BJ (cell line): ENCODE measurements around the gene CARD9. TPM values are rescaled to one million over a fixed set of nuclear protein-coding genes. Genes with fewer than 3 reads are reported as not detected.

Experiments
- CTCF ChIA-PET: fragments of 350-600 bp; formaldehyde crosslinking; extraction: SDS; loops from one replicate; lab custom pipeline; 2021; ENCODE audit warnings: antibody characterized with exemption, inconsistent platforms; lab: Yijun Ruan, JAX
- POLR2A ChIA-PET: fragments of 300-600 bp; sonication (Branson Sonifier 250); formaldehyde crosslinking; extraction: SDS; loops from one replicate; lab custom pipeline; 2021; ENCODE audit warnings: antibody characterized with exemption; lab: Charles Lee
- DNase-seq: peaks from one replicate; pipeline ENCODE4 v3.0.0-alpha.2; 2011; ENCODE audit warnings: low read depth
- H3K27me3 ChIP-seq: 2 replicates; pipeline ENCODE4 v1.6.0; 2011; ENCODE audit warnings: low read length; ENCODE audit not compliant: control insufficient read depth, insufficient read depth
- H3K36me3 ChIP-seq: 2 replicates; pipeline ENCODE4 v1.5.1; 2011; ENCODE audit warnings: low read length; ENCODE audit not compliant: control insufficient read depth, insufficient read depth
- H3K4me3 ChIP-seq: 2 replicates; pipeline ENCODE4 v1.5.1; 2011; ENCODE audit warnings: low read depth, mild to moderate bottlenecking, control low read depth, low read length
- polyA plus RNA-seq: library from polyadenylated mRNA; depleted of rRNA; stranded (reverse); fragments of >200 nt; gene quantifications from 2 replicates; pipeline ENCODE4 v1.2.3, GENCODE V29; 2011
- TF ChIP-seq, protein P1 (sequence below): IDR thresholded peaks from 2 replicates; pipeline ENCODE4 v1.5.1; 2011; ENCODE audit warnings: low read depth, mild to moderate bottlenecking, control low read depth, inconsistent platforms, low read length, moderate library complexity; ENCODE audit not compliant: insufficient read depth

Gene CARD9
- polyA plus RNA-seq, 1 experiment: 21.3 TPM

DNA sequence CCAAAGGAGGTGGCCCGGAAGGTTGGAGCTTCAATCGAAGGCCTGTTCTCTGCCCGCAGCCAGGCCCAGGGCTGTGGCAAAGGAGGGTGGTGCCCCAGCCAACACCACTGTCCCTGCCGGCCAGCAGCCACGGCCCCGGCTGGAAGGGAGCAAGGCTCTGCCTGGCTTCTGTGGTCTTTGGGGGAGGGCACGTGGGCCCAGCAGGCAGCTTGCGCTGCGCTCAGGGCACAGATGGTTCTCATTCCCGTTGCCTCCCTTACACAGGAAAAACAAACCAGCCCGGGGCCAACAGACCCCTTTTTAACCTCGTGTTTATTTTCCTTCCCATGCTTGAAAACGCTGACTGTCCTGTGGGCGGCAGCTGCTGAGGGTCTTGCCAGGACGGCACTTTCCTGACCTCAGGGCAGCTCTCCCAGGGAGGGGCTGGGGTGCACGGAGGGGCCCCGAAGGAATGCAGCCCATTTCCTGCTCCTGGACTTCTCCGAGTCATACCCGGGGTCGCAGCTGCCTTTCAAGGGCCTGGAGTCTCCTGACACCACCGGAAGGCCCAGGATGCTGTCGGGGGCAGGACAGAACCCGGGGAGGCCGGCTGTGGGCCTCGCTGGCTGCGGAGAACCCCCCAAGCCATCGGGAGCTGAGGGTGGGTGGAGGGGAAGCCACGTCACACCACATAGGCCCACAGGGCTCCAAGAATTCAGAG, 47.3 kb downstream of the CARD9 start:
- TF ChIP-seq, protein P1, sequence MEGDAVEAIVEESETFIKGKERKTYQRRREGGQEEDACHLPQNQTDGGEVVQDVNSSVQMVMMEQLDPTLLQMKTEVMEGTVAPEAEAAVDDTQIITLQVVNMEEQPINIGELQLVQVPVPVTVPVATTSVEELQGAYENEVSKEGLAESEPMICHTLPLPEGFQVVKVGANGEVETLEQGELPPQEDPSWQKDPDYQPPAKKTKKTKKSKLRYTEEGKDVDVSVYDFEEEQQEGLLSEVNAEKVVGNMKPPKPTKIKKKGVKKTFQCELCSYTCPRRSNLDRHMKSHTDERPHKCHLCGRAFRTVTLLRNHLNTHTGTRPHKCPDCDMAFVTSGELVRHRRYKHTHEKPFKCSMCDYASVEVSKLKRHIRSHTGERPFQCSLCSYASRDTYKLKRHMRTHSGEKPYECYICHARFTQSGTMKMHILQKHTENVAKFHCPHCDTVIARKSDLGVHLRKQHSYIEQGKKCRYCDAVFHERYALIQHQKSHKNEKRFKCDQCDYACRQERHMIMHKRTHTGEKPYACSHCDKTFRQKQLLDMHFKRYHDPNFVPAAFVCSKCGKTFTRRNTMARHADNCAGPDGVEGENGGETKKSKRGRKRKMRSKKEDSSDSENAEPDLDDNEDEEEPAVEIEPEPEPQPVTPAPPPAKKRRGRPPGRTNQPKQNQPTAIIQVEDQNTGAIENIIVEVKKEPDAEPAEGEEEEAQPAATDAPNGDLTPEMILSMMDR: no peak
- H3K36me3 ChIP-seq: no peaks in the 10 kb centered on the region; the same call in none of the 2 replicates
- no peaks in the 10 kb centered on the region; the same call in 1 of the 2 replicates for H3K27me3 ChIP-seq
- ChIA-PET POLR2A (no interaction called here), CTCF (interaction anchor here (0.7 to 10.8 kb wide), 7 partner anchors 14 to 714 kb away, joined by 3 to 93 read pairs (median 3); no protein-coding TSS in a partner anchor)
- peak; percentile 82 for DNase-seq
- H3K4me3 ChIP-seq: no peak overlapping the region

DNA sequence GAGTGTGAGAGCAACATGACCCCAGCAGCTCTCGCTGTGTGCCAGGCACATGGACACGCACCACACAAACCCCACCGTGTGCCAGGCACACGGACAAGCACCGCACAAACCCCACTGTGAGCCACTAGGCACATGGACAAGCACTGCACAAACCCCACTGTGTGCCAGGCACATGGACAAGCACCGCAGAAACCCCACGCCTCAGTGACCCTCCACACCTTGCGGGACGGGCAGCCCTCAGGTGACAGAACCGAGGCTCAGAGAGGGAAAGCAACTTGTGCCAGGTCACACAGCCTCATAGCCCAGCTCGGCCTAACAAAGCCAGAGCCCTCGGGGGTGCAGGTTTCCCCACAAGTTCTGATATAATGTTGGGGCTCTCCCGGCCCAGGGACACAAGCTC, 48.1 kb downstream of the CARD9 start:
- H3K36me3 ChIP-seq: no peaks in the 10 kb centered on the region; the same call in 1 of the 2 replicates
- H3K27me3 ChIP-seq: no peaks in the 10 kb centered on the region; the same call in 1 of the 2 replicates
- POLR2A ChIA-PET: interaction anchor here (0.6 kb wide), 1 partner anchor 28 kb away, joined by 4 read pairs; no protein-coding TSS in a partner anchor
- H3K4me3 ChIP-seq: no peak overlapping the region
- CTCF ChIA-PET: interaction anchor here (1.3 to 10.8 kb wide), 4 partner anchors 13 to 49 kb away, joined by 3 to 93 read pairs (median 10); no protein-coding TSS in a partner anchor
- no peak for DNase-seq
- TF ChIP-seq, protein P1: no peak

DNA sequence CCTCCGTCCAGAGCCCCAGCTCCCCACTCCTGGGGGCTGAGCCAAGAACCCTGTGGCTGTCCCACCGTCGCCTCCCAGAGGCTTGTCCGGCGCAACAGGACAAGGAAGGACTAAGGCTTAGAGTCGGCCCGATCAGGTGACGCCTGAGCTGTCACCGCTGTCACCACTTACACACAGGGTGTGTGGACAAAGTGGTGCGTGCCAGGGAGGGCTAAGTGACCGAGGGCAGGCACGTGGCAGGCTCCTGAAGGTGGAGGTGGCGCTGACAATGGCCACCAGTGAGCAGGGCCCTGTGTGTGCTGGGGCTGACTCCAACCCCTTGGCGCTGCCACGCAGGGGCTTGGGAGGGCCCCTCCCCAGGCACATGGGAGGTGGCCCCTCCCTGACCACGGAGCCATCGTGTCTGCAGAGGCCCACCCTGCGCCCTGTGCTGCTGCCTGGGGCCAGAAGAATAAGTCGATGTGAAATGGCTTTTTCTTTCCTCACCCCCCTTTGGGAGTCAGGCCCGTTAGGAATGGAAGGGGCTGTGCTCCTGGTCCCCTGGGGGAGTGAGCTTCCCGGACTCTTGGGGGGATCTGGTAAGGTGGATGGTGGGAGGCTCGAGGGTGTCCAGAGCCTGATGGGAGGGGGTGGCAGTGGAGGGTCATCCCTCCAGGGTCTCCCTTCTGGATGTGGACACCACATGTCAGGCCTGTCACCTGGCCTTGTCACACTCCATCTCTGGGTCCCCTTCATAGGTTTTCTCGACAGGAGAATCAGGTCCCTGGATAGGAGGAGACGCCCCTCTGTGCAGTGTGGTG, 48.8 kb downstream of the CARD9 start:
- Histone ChIP-seq H3K27me3 (no peaks in the 10 kb centered on the region; the same call in 1 of the 2 replicates), H3K4me3 (no peak overlapping the region), H3K36me3 (no peaks in the 10 kb centered on the region; the same call in 1 of the 2 replicates)
- ChIA-PET POLR2A (interaction anchor here (0.6 kb wide), 1 partner anchor 29 kb away, joined by 4 read pairs; no protein-coding TSS in a partner anchor), CTCF (interaction anchor here (0.9 to 10.8 kb wide), 6 partner anchors 9 to 76 kb away, joined by 3 to 93 read pairs (median 6); partner anchors contain the start of gene DNLZ)
- TF ChIP-seq, protein P1: no peak
- DNase-seq: no peak

DNA sequence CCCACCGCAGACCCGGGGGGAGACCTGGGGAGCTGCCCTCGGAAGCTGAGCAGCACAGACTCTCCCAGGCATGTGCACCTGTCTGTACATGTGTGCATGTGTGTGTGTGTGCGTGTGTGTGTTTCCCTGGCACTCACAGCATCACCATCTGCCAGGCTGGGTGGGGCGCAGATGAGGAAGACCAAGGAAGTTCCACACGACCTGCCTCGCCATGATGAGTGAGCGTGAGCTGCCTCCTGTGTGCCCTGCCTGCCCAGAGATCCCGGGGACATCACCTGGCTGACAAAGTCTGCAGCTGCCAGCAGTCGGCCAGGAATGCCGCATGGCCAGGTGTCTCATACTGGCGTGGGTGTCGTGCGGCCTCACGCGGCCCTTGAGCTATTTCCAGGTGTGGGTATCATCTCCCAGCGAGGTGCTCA, 50.1 kb downstream of the CARD9 start:
- CTCF ChIA-PET: interaction anchor here (0.5 to 10.8 kb wide), 8 partner anchors 10 to 77 kb away, joined by 3 to 93 read pairs (median 3); partner anchors contain the start of genes CARD9 and DNLZ
- H3K4me3 ChIP-seq: no peak overlapping the region
- TF ChIP-seq, protein P1: no peak
- POLR2A ChIA-PET: no interaction called here
- H3K27me3 ChIP-seq: no peaks in the 10 kb centered on the region; the same call in 1 of the 2 replicates
- no peak for DNase-seq
- H3K36me3 ChIP-seq: no peaks in the 10 kb centered on the region; the same call in 1 of the 2 replicates
